Psoas muscle (tissue), 8 donors: ENCODE results near the gene RHOBTB1. TPM values are rescaled to one million over a fixed set of nuclear protein-coding genes. Genes with fewer than 3 reads are reported as not detected.
"Not testable (repeated sequence)": the region's sequence is repeated elsewhere in the genome, so short reads cannot be mapped to it uniquely, and the experiment has no call there.

Source experiments
- ATAC-seq, 4 donors: fragments of 200-7000 bp; cut with Tn5 transposase; one replicate each; pipeline ENCODE4 v1.9.1; 2020; ENCODE audit warnings: moderate library complexity in 3 of 4, mild to moderate bottlenecking in 2 of 4
- DNase-seq, 2 donors: peaks; one replicate each; pipeline ENCODE4 v3.0.0-alpha.2; 2020
- H3K27ac ChIP-seq: fragments of 200-600 bp; one replicate; pipeline ENCODE4 v1.8.0; 2022
- H3K27me3 ChIP-seq, 3 donors: fragments of 200-600 bp in 1 of 3; one replicate each; pipeline versions ENCODE4 v1.6.1 to v1.8.0; 2013 to 2022; ENCODE audit warnings: low read length in 2 of 3, mild to moderate bottlenecking in 2 of 3, moderate library complexity in 1 of 3; ENCODE audit not compliant: insufficient read depth in 3 of 3
- H3K36me3 ChIP-seq, 2 donors: fragments of 200-600 bp in 1 of 2; one replicate each; pipeline versions ENCODE4 v1.6.1 to v1.8.0; 2013 to 2022; ENCODE audit warnings: low read depth in 1 of 2, mild to moderate bottlenecking in 1 of 2, moderate library complexity in 1 of 2; ENCODE audit not compliant: insufficient read depth in 1 of 2
- H3K4me1 ChIP-seq: fragments of 200-600 bp; one replicate; pipeline ENCODE4 v1.8.0; 2022
- H3K4me3 ChIP-seq: fragments of 200-600 bp; one replicate; pipeline ENCODE4 v1.8.0; 2022; ENCODE audit warnings: mild to moderate bottlenecking
- H3K9me3 ChIP-seq: fragments of 200-600 bp; one replicate; pipeline ENCODE4 v1.8.0; 2022
- CTCF ChIP-seq: fragments of 200-600 bp; IDR thresholded peaks from one replicate; pipeline ENCODE4 v1.8.0; 2022; ENCODE audit warnings: antibody characterized with exemption
- WGBS, 3 donors: extraction: QIAGEN DNeasy Blood & Tissue Kit; methylation state at CpG; one replicate each; pipeline versions ENCODE4 v1.1.6 to v1.1.7; 2013; 5-methylcytosine and 5-hydroxymethylcytosine counted together
- intact Hi-C, 2 donors: fragments of 100-400 bp; cut with DNase I; formaldehyde crosslinking; loops; one replicate each; pipeline versions ENCODE4 v1.11.0 to v1.14.2; 2022
- polyA plus RNA-seq, 3 donors: library from polyadenylated mRNA; stranded (reverse); fragments of 200-250 nt; gene quantifications; one replicate each; pipeline ENCODE4 v1.2.3, GENCODE V29; 2013
- total RNA-seq, 4 donors: library from RNA; stranded (reverse); fragmentation: NEBNext Ultra II Directional in 2 of 4; extraction: Animal tissue kit (Norgen Biotek cat#: 25700) in 2 of 4; gene quantifications; one replicate each; pipeline versions ENCODE4 v1.2.1 to v1.2.4, GENCODE V29; 2021 to 2023
- donor health status: healthy with polysubstance abuse.
- donor health status: DM: no; HTN: no; CAD: no; lungs with moderate emphysema.
- donor health status: Bipolar disorder and iron deficiency.
- donor health status: healthy.
- donor health status: DM: yes; HTN: yes; CAD: no.
- donor health status: DM: no; HTN: no; CAD: no.
- donor health status: DM: no; HTN: no; CAD: no.
- donor health status: DM: yes; HTN: yes; CAD: no.

RHOBTB1 gene
- total and polyA plus RNA-seq, 7 donors = 1.8 to 47.4 (median 23.6) TPM

- Histone ChIP-seq H3K36me3 (peaks cover 0 to 39% of the 10 kb centered on the region in 2 donors), H3K27ac (peak overlapping the region; percentile 95), H3K4me3 (peak overlapping the region; percentile 16), H3K9me3 (no peaks in the 10 kb centered on the region), H3K4me1 (peaks cover 97% of the 10 kb centered on the region), H3K27me3 (no peaks in the 10 kb centered on the region)
- ATAC-seq (no peak), DNase-seq (no peak)
- 66 to 69% (median 67%) methylated on average over 5 of the region's 5 CpGs for WGBS, 3 donors
- intact Hi-C loops = loop anchor here in 1 of 2 donors (2.0 kb wide), 1 partner anchor 30 kb away; no protein-coding TSS in a partner anchor
- no peak for TF ChIP-seq CTCF
Observed at GRCh38 chr10:60910543-60910942, 33.4 kb downstream of the RHOBTB1 start.

GRCh38 chr10:60908896-60909295 is 35.1 kb downstream of the RHOBTB1 start:
- WGBS, 3 donors = 29 to 40% (median 33%) methylated on average over 6 of the region's 6 CpGs
- H3K27ac ChIP-seq = peak overlapping the region; percentile 95
- H3K36me3 ChIP-seq = peaks cover 0 to 39% of the 10 kb centered on the region in 2 donors
- no peak for ATAC-seq
- DNase-seq = no peak
- H3K27me3 ChIP-seq = no peaks in the 10 kb centered on the region
- H3K4me1 ChIP-seq = peaks cover 95% of the 10 kb centered on the region
- intact Hi-C loops = no loop called here
- H3K9me3 ChIP-seq = no peaks in the 10 kb centered on the region
- no peak for TF ChIP-seq CTCF
- no peak overlapping the region for H3K4me3 ChIP-seq

- Histone ChIP-seq H3K9me3 (no peaks in the 10 kb centered on the region), H3K4me3 (no peak overlapping the region), H3K4me1 (peaks cover 91% of the 10 kb centered on the region), H3K27me3 (no peaks in the 10 kb centered on the region), H3K36me3 (peaks cover 0 to 39% of the 10 kb centered on the region in 2 donors), H3K27ac (peak overlapping the region; percentile 95)
- TF ChIP-seq CTCF = no peak
- DNase-seq (no peak), ATAC-seq (no peak)
- intact Hi-C loops = no loop called here
- WGBS, 3 donors = 83 to 92% (median 91%) methylated on average over 2 of the region's 2 CpGs
Observed at GRCh38 chr10:60908031-60908430, 36.0 kb downstream of the RHOBTB1 start.

- DNase-seq (no peak), ATAC-seq (no peak)
- TF ChIP-seq CTCF = no peak
- Histone ChIP-seq H3K4me1 (peaks cover 91% of the 10 kb centered on the region), H3K27me3 (no peaks in the 10 kb centered on the region), H3K36me3 (peaks cover 0 to 39% of the 10 kb centered on the region in 2 donors), H3K27ac (peak overlapping the region; percentile 95), H3K9me3 (no peaks in the 10 kb centered on the region), H3K4me3 (no peak overlapping the region)
- intact Hi-C loops = no loop called here
- 94 to 98% (median 97%) methylated on average over 3 of the region's 3 CpGs for WGBS, 3 donors
Observed at GRCh38 chr10:60907236-60907635, 36.7 kb downstream of the RHOBTB1 start.

- intact Hi-C loops, H3K27me3 ChIP-seq, ATAC-seq, H3K9me3 ChIP-seq, H3K4me3 ChIP-seq, DNase-seq: not testable (repeated sequence)
- peaks cover 91% of the 10 kb centered on the region for H3K4me1 ChIP-seq
- 73 to 96% (median 82%) methylated on average over 6 of the region's 6 CpGs for WGBS, 3 donors
- peak overlapping the region; percentile 95 for H3K27ac ChIP-seq
- peaks cover 0 to 39% of the 10 kb centered on the region in 2 donors for H3K36me3 ChIP-seq
Observed at GRCh38 chr10:60906825-60907224, 37.2 kb downstream of the RHOBTB1 start.
